ENCODE results near the gene QRSL1. TPM values are rescaled to one million over a fixed set of nuclear protein-coding genes. Genes with fewer than 3 reads are reported as not detected.
"Not testable (repeated sequence)": the region's sequence is repeated elsewhere in the genome, so short reads cannot be mapped to it uniquely, and the experiment has no call there.

Gene QRSL1
- total RNA-seq, 4 donors from 2014 or later: 6.8 to 8.0 (median 8.0) TPM

DNA sequence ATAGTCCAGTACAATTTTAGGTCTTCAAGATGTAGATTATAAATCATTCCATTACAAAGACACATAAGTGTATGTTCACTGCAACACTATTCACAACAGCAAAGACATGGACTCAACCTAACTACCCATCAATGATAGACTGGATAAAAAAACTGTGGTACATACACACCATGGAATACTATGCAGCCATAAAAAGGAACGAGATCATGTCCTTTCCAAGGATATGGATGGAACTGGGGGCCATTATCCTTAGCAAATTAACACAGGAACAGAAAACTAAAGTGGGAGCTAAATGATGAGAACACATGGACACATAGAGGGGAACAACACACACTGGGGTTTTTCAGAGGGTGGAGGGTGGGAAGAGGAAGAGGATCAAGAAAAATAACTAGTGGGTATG, 6.3 kb upstream of the QRSL1 start:
- no peak for ATAC-seq (ENCODE audit: low FRiP score)
- no peak for DNase-seq (ENCODE audit: low spot score)
- TF ChIP-seq, protein P1, sequence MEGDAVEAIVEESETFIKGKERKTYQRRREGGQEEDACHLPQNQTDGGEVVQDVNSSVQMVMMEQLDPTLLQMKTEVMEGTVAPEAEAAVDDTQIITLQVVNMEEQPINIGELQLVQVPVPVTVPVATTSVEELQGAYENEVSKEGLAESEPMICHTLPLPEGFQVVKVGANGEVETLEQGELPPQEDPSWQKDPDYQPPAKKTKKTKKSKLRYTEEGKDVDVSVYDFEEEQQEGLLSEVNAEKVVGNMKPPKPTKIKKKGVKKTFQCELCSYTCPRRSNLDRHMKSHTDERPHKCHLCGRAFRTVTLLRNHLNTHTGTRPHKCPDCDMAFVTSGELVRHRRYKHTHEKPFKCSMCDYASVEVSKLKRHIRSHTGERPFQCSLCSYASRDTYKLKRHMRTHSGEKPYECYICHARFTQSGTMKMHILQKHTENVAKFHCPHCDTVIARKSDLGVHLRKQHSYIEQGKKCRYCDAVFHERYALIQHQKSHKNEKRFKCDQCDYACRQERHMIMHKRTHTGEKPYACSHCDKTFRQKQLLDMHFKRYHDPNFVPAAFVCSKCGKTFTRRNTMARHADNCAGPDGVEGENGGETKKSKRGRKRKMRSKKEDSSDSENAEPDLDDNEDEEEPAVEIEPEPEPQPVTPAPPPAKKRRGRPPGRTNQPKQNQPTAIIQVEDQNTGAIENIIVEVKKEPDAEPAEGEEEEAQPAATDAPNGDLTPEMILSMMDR (IDR thresholded peaks at IDR 0.05): no peak

DNA sequence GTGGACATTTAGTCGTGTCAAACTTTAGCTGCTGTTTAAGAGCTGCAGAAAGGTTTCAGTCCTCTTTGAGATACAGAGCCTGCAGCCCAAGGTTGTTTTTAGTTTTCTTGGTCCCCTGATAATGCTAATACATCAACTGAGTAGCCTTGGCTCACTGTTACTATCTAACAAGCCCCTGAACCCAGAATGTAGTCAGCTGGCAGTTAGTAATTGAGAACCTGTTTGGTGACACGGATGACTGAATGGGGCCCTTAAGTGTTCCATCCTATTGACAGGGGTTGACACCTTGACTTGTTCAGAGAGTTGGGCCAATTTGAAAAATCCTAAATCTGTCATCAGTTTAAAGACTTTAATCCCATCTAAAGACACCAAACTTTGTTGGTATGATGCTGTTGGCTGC, 2.9 kb upstream of the QRSL1 start:
- TF ChIP-seq, protein P1 (IDR thresholded peaks at IDR 0.05): no peak
- DNase-seq (ENCODE audit: low spot score) (no peak), ATAC-seq (ENCODE audit: low FRiP score) (no peak)

DNA sequence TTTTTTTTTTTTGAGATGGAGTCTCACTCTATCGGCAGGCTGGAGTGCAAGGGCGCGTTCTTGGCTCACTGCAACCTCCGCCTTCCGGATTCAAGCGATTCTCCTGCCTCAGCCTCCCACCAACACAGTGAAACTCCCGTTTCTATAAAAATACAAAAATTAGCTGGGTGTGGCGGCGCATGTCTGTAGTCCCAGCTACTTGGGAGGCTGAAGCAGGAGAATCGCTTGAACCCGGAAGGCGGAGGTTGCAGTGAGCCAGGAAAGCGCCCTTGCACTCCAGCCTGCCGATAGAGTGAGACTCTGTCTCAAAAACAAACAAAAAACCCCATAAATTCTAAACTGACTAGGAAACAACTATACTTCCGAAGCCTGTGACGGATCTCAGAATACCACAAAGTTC, 1.6 kb upstream of the QRSL1 start:
- ATAC-seq (ENCODE audit: low FRiP score); DNase-seq (ENCODE audit: low spot score): not testable (repeated sequence)

DNA sequence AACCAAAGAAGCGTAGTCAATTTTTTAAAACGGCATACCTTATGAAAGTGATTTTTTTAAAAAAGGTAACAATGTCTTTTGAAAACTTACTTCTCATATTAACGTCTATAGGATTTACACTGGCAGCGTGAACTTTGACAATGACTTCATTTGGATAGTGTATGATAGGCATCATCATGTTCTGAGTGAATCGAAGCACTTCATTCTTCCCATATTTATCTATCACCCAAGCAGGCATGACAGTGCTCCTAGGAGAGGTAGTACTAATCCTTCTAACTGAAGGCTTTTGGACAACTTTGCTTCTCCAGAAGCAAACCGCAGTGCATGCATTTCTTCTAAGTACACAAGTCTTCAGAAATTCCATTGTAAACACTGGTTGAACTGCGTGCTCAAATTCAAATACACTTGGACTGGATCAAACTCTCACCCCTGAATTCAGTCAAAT, 698 bp upstream of the QRSL1 start:
- ATAC-seq (ENCODE audit: low FRiP score): no peak
- no peak for DNase-seq (ENCODE audit: low spot score)
- TF ChIP-seq, protein P1 (IDR thresholded peaks at IDR 0.05): no peak

DNA sequence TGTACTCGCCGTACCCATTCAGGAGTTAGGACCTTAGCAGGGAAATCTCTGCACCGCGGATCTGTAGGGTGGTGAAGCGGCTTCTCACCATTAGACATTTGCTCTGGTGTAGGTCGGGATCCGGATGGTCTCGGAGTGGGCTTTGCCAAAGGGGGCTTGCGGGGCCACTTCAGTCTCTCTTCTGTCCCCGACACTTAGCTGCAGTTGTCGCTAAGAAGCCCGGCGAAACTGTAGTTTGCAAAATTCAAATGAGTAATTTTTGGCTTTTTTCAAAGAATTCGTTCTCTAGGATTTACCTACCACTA, 433 bp downstream of the QRSL1 start:
- ATAC-seq (ENCODE audit: low FRiP score) (no peak), DNase-seq (ENCODE audit: low spot score) (no peak)
- TF ChIP-seq, protein P1 (IDR thresholded peaks at IDR 0.05): no peak

DNA sequence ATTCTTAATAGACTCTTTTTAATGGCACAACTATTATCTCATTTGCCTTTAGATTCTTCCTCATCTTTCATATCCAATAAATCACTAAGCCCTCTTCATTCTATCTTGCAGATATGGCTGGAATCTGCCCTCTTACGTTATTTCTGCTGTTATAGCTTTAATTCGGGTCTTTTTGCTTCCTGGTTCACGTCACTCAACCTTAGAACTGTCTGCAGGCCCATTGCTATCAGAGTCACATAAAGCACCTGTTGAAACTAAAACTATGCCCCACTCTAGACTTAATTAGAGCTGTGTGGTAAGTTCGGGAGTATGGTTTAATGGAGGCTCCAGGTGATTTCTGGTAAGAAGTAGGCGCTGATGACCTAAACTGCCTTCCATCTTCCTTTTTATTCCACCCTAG, 988 bp downstream of the QRSL1 start:
- DNase-seq (ENCODE audit: low spot score): no peak
- TF ChIP-seq, protein P1 (IDR thresholded peaks at IDR 0.05): no peak
- no peak for ATAC-seq (ENCODE audit: low FRiP score)

DNA sequence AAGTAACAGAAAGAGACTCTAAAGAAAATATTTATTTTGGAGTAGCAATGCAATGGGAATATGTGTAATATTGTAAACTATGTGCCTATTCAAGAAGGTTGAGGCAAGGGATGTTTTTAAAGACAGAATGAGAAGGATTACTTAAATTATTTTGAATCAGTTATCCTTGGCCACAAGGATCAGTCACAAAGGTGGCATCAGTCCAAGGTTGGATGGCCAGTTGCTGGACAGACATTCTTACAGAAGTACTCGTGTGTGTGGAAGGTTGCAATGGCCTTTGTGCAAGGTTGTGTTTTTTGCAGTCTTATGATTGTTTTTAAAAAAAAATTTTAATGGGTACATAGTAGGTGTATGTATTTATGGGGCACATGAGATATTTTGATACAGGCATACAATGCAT, 2.0 kb downstream of the QRSL1 start:
- TF ChIP-seq, protein P1 (IDR thresholded peaks at IDR 0.05): no peak
- no peak for ATAC-seq (ENCODE audit: low FRiP score)

DNA sequence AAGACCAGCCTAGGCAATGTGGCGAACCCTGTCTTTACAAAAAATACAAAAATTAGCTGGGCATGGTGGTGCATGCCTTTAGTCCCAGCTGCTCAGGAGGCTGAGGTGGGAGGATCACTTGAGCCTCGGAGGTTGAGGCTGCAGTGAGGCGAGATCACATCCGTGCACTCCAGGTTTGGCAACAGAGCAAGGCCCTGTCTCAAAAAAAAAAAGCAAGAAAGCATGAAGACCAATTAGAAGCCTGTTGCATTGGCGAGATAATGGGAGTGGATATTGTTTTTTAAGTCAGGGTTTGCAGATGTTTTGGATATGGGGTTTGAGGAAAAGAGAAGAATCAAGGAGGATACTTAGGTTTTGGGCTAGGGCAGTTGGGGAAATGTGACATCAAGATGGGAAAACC, 5.2 kb downstream of the QRSL1 start:
- DNase-seq (ENCODE audit: low spot score): no peak
- TF ChIP-seq, protein P1 (IDR thresholded peaks at IDR 0.05): no peak
- ATAC-seq (ENCODE audit: low FRiP score): no peak

More for the DNA sequence above, 2.0 kb downstream of the QRSL1 start:
- no peak for DNase-seq (ENCODE audit: low spot score)

Data from omental fat pad (tissue), 4 donors.